B cell (primary cell): ENCODE measurements around the gene RABGAP1L. TPM values are rescaled to one million over a fixed set of nuclear protein-coding genes. Genes with fewer than 3 reads are reported as not detected.

Experiments
- ATAC-seq: fragments of 200-7000 bp; cut with Tn5 transposase; one replicate; pipeline ENCODE4 v1.10.0; 2021; ENCODE audit warnings: low read depth, mild to moderate bottlenecking, moderate number of reproducible peaks, moderate library complexity
- CTCF ChIA-PET: fragments of 350-600 bp; sonication (Branson Sonifier 250); formaldehyde crosslinking; loops from one replicate; lab custom pipeline; 2021; ENCODE audit warnings: antibody characterized with exemption, inconsistent platforms; lab: Charles Lee
- POLR2A ChIA-PET: fragments of 350-600 bp; sonication (Branson Sonifier 250); formaldehyde crosslinking; loops from one replicate; lab custom pipeline; 2021; ENCODE audit warnings: antibody characterized with exemption; lab: Charles Lee
- DNase-seq: peaks from one replicate; pipeline ENCODE4 v3.0.0; 2013
- H2AFZ ChIP-seq: 2 replicates; pipeline ENCODE4 v1.6.1; 2012; ENCODE audit warnings: mild to moderate bottlenecking, low read depth, low read length; ENCODE audit not compliant: insufficient read depth, poor library complexity, severe bottlenecking
- H3K27ac ChIP-seq, 2 donors: 1 replicate in 1 of 2; 2 replicates in 1 of 2; pipeline ENCODE4 v1.5.1; 2012 to 2013; ENCODE audit warnings: low read length in 2 of 2, mild to moderate bottlenecking in 2 of 2, moderate library complexity in 1 of 2
- H3K27me3 ChIP-seq, 4 experiments: fragments of 200-600 bp in 1 of 4; sonication (generic) in 1 of 4; replicated peaks in 1 of 4; 1 replicate in 2 of 4; 2 replicates in 2 of 4; pipeline versions ENCODE4 v1.6.1 to v1.7.0; 2013 to 2016; ENCODE audit warnings: low read length in 3 of 4, mild to moderate bottlenecking in 2 of 4, mixed read lengths in 1 of 4, moderate library complexity in 1 of 4; ENCODE audit not compliant: insufficient read depth in 4 of 4, control insufficient read depth in 3 of 4; ENCODE audit errors: control extremely low read depth in 1 of 4
- H3K36me3 ChIP-seq, 2 experiments: replicated peaks in 1 of 2; 1 replicate in 1 of 2; 2 replicates in 1 of 2; pipeline versions ENCODE4 v1.6.1 to v1.7.1; 2013; ENCODE audit warnings: low read length in 1 of 2; ENCODE audit not compliant: insufficient read depth in 2 of 2, control insufficient read depth in 1 of 2; ENCODE audit errors: control extremely low read depth in 1 of 2, extremely low read depth in 1 of 2
- H3K4me1 ChIP-seq, 2 donors: fragments of 200-600 bp in 1 of 2; sonication (generic) in 1 of 2; 1 replicate in 1 of 2; 2 replicates in 1 of 2; pipeline versions ENCODE4 v1.5.1 to v1.6.1; 2013 to 2017; ENCODE audit warnings: low read length in 2 of 2; ENCODE audit not compliant: control insufficient read depth in 2 of 2, insufficient read depth in 2 of 2
- H3K4me2 ChIP-seq: replicated peaks from 2 replicates; pipeline ENCODE3; 2012; ENCODE audit warnings: mild to moderate bottlenecking, low read depth, low read length; ENCODE audit not compliant: poor library complexity, severe bottlenecking
- H3K4me3 ChIP-seq, 5 experiments: fragments of 200-600 bp in 1 of 5; sonication (generic) in 1 of 5; 1 replicate in 3 of 5; 2 replicates in 2 of 5; pipeline versions ENCODE4 v1.5.1 to v1.7.0; 2011 to 2016; ENCODE audit warnings: low read length in 4 of 5, mild to moderate bottlenecking in 4 of 5, low read depth in 2 of 5, control low read depth in 1 of 5, moderate library complexity in 1 of 5; ENCODE audit not compliant: insufficient read depth in 1 of 5; ENCODE audit errors: control extremely low read depth in 1 of 5, extremely low read depth in 1 of 5
- H3K79me2 ChIP-seq: fragments of 200-600 bp; sonication (generic); one replicate; pipeline ENCODE4 v1.6.0; 2016; ENCODE audit warnings: low read length; ENCODE audit not compliant: control insufficient read depth, insufficient read depth
- H3K9ac ChIP-seq: fragments of 200-600 bp; sonication (generic); 2 replicates; pipeline ENCODE4 v1.6.1; 2017; ENCODE audit warnings: mild to moderate bottlenecking, low read length, moderate library complexity
- H3K9me3 ChIP-seq, 3 donors: one replicate each; pipeline versions ENCODE4 v1.6.1 to v1.7.1; 2013; ENCODE audit warnings: low read length in 2 of 3; ENCODE audit not compliant: control insufficient read depth in 2 of 3, insufficient read depth in 1 of 3; ENCODE audit errors: control extremely low read depth in 1 of 3
- H4K20me1 ChIP-seq: 2 replicates; pipeline ENCODE4 v1.6.0; 2012; ENCODE audit warnings: mild to moderate bottlenecking, low read length; ENCODE audit not compliant: insufficient read depth, control insufficient read depth, poor library complexity, severe bottlenecking
- H3K27ac Mint-ChIP-seq: one replicate; pipeline ENCODE4 v1.8.0; 2021; ENCODE audit warnings: mixed read lengths
- H3K27me3 Mint-ChIP-seq: one replicate; pipeline ENCODE4 v1.8.0; 2021; ENCODE audit warnings: mixed read lengths
- H3K4me1 Mint-ChIP-seq: one replicate; pipeline ENCODE4 v1.8.0; 2021; ENCODE audit warnings: mixed read lengths
- H3K4me3 Mint-ChIP-seq: one replicate; pipeline ENCODE4 v1.8.0; 2021; ENCODE audit warnings: mixed read lengths
- H3K9me3 Mint-ChIP-seq: one replicate; pipeline ENCODE4 v1.8.0; 2022; ENCODE audit warnings: mixed read lengths; ENCODE audit not compliant: insufficient read depth
- CTCF ChIP-seq: fragments of 200-600 bp; IDR thresholded peaks from one replicate; pipeline ENCODE4 v1.8.0; 2022; ENCODE audit warnings: antibody characterized with exemption, mild to moderate bottlenecking
- EZH2 ChIP-seq: IDR thresholded peaks from 2 replicates; pipeline ENCODE4 v1.6.1; 2012; ENCODE audit warnings: borderline replicate concordance, low read depth, mild to moderate bottlenecking, moderate library complexity, low read length; ENCODE audit not compliant: insufficient read depth, poor library complexity, severe bottlenecking
- WGBS: methylation state at CpG from one replicate; pipeline ENCODE4 v1.1.5; 2013; ENCODE audit warnings: missing lambda C conversion rate; ENCODE audit not compliant: insufficient coverage; 5-methylcytosine and 5-hydroxymethylcytosine counted together
- intact Hi-C: fragments of 100-400 bp; cut with micrococcal nuclease; formaldehyde crosslinking; loops from one replicate; pipeline ENCODE4 v1.10.0; 2022
- polyA plus RNA-seq: library from polyadenylated mRNA; depleted of rRNA; stranded (reverse); fragments of >200 nt; gene quantifications from 2 replicates; pipeline ENCODE4 v1.2.3, GENCODE V29; 2012
- total RNA-seq, 2 donors: library from RNA; stranded (reverse); fragments of 120-200 nt in 1 of 2; gene quantifications; 1 replicate in 1 of 2; 2 replicates in 1 of 2; pipeline versions ENCODE4 v1.2.3 to v1.2.4, GENCODE V29; 2013 to 2022

RABGAP1L gene
- total and polyA plus RNA-seq, 2 donors (not counting 1 experiment from before 2014, with no cell fraction given): 34.9 to 159 TPM

GRCh38 chr1:174448531-174448883, 289.2 kb downstream of the RABGAP1L start:
- WGBS: no CpG with 5 or more reads among the region's 5 CpGs
- Histone ChIP-seq H3K79me2 (no peaks in the 10 kb centered on the region), H3K4me3 (no peak overlapping the region), H3K4me1 (no peaks in the 10 kb centered on the region), H3K27me3 (no peaks in the 10 kb centered on the region), H4K20me1 (no peaks in the 10 kb centered on the region), H3K36me3 (peaks cover 0 to 7% of the 10 kb centered on the region in 2 experiments), H3K9me3 (no peaks in the 10 kb centered on the region), H2AFZ (no peak overlapping the region), H3K27ac (no peak overlapping the region), H3K9ac (no peak overlapping the region), H3K4me2 (no peak overlapping the region)
- H3K9me3 Mint-ChIP-seq: no peaks in the 10 kb centered on the region
- no peak overlapping the region for H3K27ac Mint-ChIP-seq
- POLR2A ChIA-PET: no interaction called here
- H3K4me3 Mint-ChIP-seq: no peak overlapping the region
- intact Hi-C loops: no loop called here
- no peak for DNase-seq
- no peaks in the 10 kb centered on the region for H3K27me3 Mint-ChIP-seq
- TF ChIP-seq EZH2 (no peak), CTCF (no peak)
- CTCF ChIA-PET: no interaction called here
- peaks cover 8% of the 10 kb centered on the region for H3K4me1 Mint-ChIP-seq
- ATAC-seq: no peak

GRCh38 chr1:174448974-174449373, 289.7 kb downstream of the RABGAP1L start:
- intact Hi-C loops: no loop called here
- Histone ChIP-seq H4K20me1 (no peaks in the 10 kb centered on the region), H3K9me3 (no peaks in the 10 kb centered on the region), H3K4me3 (no peak overlapping the region), H3K27ac (no peak overlapping the region), H3K9ac (no peak overlapping the region), H3K27me3 (no peaks in the 10 kb centered on the region), H3K4me1 (no peaks in the 10 kb centered on the region), H2AFZ (no peak overlapping the region), H3K79me2 (no peaks in the 10 kb centered on the region), H3K36me3 (peaks cover 0 to 7% of the 10 kb centered on the region in 2 experiments), H3K4me2 (no peak overlapping the region)
- ChIA-PET POLR2A (no interaction called here), CTCF (no interaction called here)
- DNase-seq (no peak), ATAC-seq (no peak)
- no peaks in the 10 kb centered on the region for H3K27me3 Mint-ChIP-seq
- no peaks in the 10 kb centered on the region for H3K9me3 Mint-ChIP-seq
- no peak for TF ChIP-seq EZH2
- TF ChIP-seq CTCF: no peak
- H3K27ac Mint-ChIP-seq: no peak overlapping the region
- no peak overlapping the region for H3K4me3 Mint-ChIP-seq
- peaks cover 8% of the 10 kb centered on the region for H3K4me1 Mint-ChIP-seq
- WGBS: no CpG with 5 or more reads among the region's 5 CpGs
